HepG2 (cell line): ENCODE data around the gene STK39. TPM values are rescaled to one million over a fixed set of nuclear protein-coding genes. Genes with fewer than 3 reads are reported as not detected.
A peak's percentile ranks its signal among the peaks of the same experiment; 100 is the strongest.

ENCODE experiments used
- HMGXB4 ChIP-seq, 2 experiments: sonication (generic) in 1 of 2; formaldehyde crosslinking in 1 of 2; IDR thresholded peaks; 2 replicates each; pipeline versions ENCODE4 v1.4.0 to v1.6.1; 2018 to 2020; ENCODE audit warnings: missing genetic modification reagents in 2 of 2, borderline replicate concordance in 1 of 2, low read depth in 1 of 2, mild to moderate bottlenecking in 1 of 2, missing biosample characterization in 1 of 2
- HOMEZ ChIP-seq: IDR thresholded peaks from 2 replicates; pipeline ENCODE4 v1.6.1; 2016; ENCODE audit warnings: low read depth
- ISL2 ChIP-seq: sonication (generic); formaldehyde crosslinking; IDR thresholded peaks from 2 replicates; pipeline ENCODE4 v1.5.0; 2020; ENCODE audit warnings: missing genetic modification reagents
- NAIF1 ChIP-seq: sonication (generic); formaldehyde crosslinking; IDR thresholded peaks from 2 replicates; pipeline ENCODE4 v1.5.0; 2020; ENCODE audit warnings: mild to moderate bottlenecking, missing genetic modification reagents, borderline replicate concordance
- RBM22 ChIP-seq: fragments of 200-400 bp; formaldehyde crosslinking; optimal IDR thresholded peaks from 2 replicates; pipeline ENCODE3; 2017; ENCODE audit warnings: mild to moderate bottlenecking, low read length, moderate library complexity
- RFX3 ChIP-seq: IDR thresholded peaks from 2 replicates; pipeline ENCODE4 v1.6.1; 2016; ENCODE audit warnings: missing biosample characterization, missing genetic modification reagents
- SNAPC4 ChIP-seq: sonication (generic); formaldehyde crosslinking; IDR thresholded peaks from 2 replicates; pipeline ENCODE4 v1.4.0; 2020; ENCODE audit warnings: mild to moderate bottlenecking, missing genetic modification reagents
- TFDP1 ChIP-seq: IDR thresholded peaks from 2 replicates; pipeline ENCODE4 v1.6.1; 2016; ENCODE audit warnings: missing compliant biosample characterization, missing genetic modification reagents, borderline replicate concordance
- ZNF564 ChIP-seq: sonication (generic); formaldehyde crosslinking; IDR thresholded peaks from 2 replicates; pipeline ENCODE4 v1.8.1; 2023; ENCODE audit warnings: mild to moderate bottlenecking, missing genetic modification reagents
- ZNF780A ChIP-seq: sonication (generic); formaldehyde crosslinking; IDR thresholded peaks from 2 replicates; pipeline ENCODE4 v1.8.0; 2022; ENCODE audit warnings: mild to moderate bottlenecking, missing genetic modification reagents, moderate library complexity
- polyA plus RNA-seq, 8 experiments: library from polyadenylated mRNA; depleted of rRNA in 3 of 8; stranded (reverse) in 7 of 8; unstranded in 1 of 8; fragments of >200 nt; fragmentation: Illumina TruSeq in 4 of 8; extraction: Trizol in 4 of 8; gene quantifications; 2 replicates each; pipeline versions ENCODE4 v1.2.1 to v1.2.3, GENCODE V29; 2011 to 2016; ENCODE audit warnings: low read depth in 4 of 8, missing spikeins in 1 of 8, mixed read lengths in 1 of 8; ENCODE audit not compliant: insufficient read depth in 1 of 8
- total RNA-seq, 5 experiments: library from RNA; depleted of rRNA; stranded (reverse); fragments of >200 nt; fragmentation: Illumina TruSeq; extraction: Trizol; gene quantifications; 2 replicates each; pipeline ENCODE4 v1.2.3, GENCODE V29; 2016; ENCODE audit warnings: low read depth in 1 of 5

The STK39 gene
- total and polyA plus RNA-seq, 2 of the 13 experiments (the other 11 are each of a cell fraction or from before 2014, with no cell fraction given) = 27.3 to 38.4 TPM

GRCh38 chr2:168190590-168191336, 56.6 kb downstream of the STK39 start (continued):
- TF ChIP-seq TFDP1 = 0 out of 2 replicates have a peak, but pooled peaks have one; percentile 6
- no peak for TF ChIP-seq NAIF1 (CRISPR knock-in tag)
- no peak for TF ChIP-seq RBM22
- TF ChIP-seq ZNF564 (CRISPR knock-in tag) = no peak
- peak; percentile 64; the same call in 1 of the 2 replicates for TF ChIP-seq HOMEZ
- no peak for TF ChIP-seq ZNF780A (CRISPR knock-in tag)
- TF ChIP-seq ISL2 (CRISPR knock-in tag) = peak; percentile 96
- TF ChIP-seq SNAPC4 = no peak
- peak; percentile 51 to 57; a peak in 3 of 4 replicates for TF ChIP-seq HMGXB4 (CRISPR knock-in tag; IDR thresholded peaks at IDR 0.05; ENCODE audit: borderline replicate concordance in 1 of 2, low read depth in 1 of 2)
- TF ChIP-seq RFX3 (CRISPR knock-in tag) = no peak
